ENCODE measurements around the gene PDE4B.

GRCh38 chr1:65955503-65955902 is 162.8 kb downstream of the PDE4B start:
- TF ChIP-seq CHD2 (IDR thresholded peaks at IDR 0.05; ENCODE audit: low read length, partially characterized antibody) (no peak), TP53 (CRISPR knock-in tag; IDR thresholded peaks at IDR 0.05) (no peak), HOXA7 (CRISPR knock-in tag; IDR thresholded peaks at IDR 0.05) (no peak), REST (IDR thresholded peaks at IDR 0.05) (no peak), CTCF (IDR thresholded peaks at IDR 0.05) (no peak), POLR2A (IDR thresholded peaks at IDR 0.05; ENCODE audit: low read length) (no peak)

Measured in A549 (cell line).